ENCODE data around the gene PTGES3L. TPM values are rescaled to one million over a fixed set of nuclear protein-coding genes. Genes with fewer than 3 reads are reported as not detected.
A peak's percentile ranks its signal among the peaks of the same experiment; 100 is the strongest.

PTGES3L gene
- total and polyA plus RNA-seq, 2 of the 13 experiments (the other 11 are each of a cell fraction or from before 2014, with no cell fraction given): 1.2 to 2.9 TPM

- TF ChIP-seq HNRNPLL (IDR thresholded peaks at IDR 0.05; ENCODE audit: low read depth, low read length, poor library complexity, severe bottlenecking) (no peak), ZNF142 (CRISPR knock-in tag; IDR thresholded peaks at IDR 0.05) (0 out of 2 replicates have a peak, but pooled peaks have one; percentile 30), BRD4 (CRISPR knock-in tag; IDR thresholded peaks at IDR 0.05) (no peak), ZKSCAN1 (IDR thresholded peaks at IDR 0.05; ENCODE audit: low read length) (no peak), FOSL1 (CRISPR knock-in tag; IDR thresholded peaks at IDR 0.05; ENCODE audit: borderline replicate concordance) (no peak), ZNF446 (CRISPR knock-in tag; IDR thresholded peaks at IDR 0.05) (no peak), KDM6A (CRISPR knock-in tag; IDR thresholded peaks at IDR 0.05; ENCODE audit: low read depth) (no peak), FOXK2 (IDR thresholded peaks at IDR 0.05) (no peak; the same call in 1 of the 2 replicates), ZSCAN21 (CRISPR knock-in tag; IDR thresholded peaks at IDR 0.05; ENCODE audit: borderline replicate concordance) (peak; percentile 100), ZSCAN12 (CRISPR knock-in tag; IDR thresholded peaks at IDR 0.05) (peak; percentile 71; the same call in 1 of the 2 replicates), ZNF343 (CRISPR knock-in tag; IDR thresholded peaks at IDR 0.05) (0 out of 2 replicates have a peak, but pooled peaks have one; percentile 73), AKNA (CRISPR knock-in tag; IDR thresholded peaks at IDR 0.05; ENCODE audit: borderline replicate concordance) (no peak), ZNF549 (CRISPR knock-in tag; IDR thresholded peaks at IDR 0.05) (no peak), ETV5 (CRISPR knock-in tag; IDR thresholded peaks at IDR 0.05; ENCODE audit: borderline replicate concordance) (peak; percentile 62; the same call in 1 of the 2 replicates), ZNF841 (CRISPR knock-in tag; IDR thresholded peaks at IDR 0.05; ENCODE audit: borderline replicate concordance) (no peak), RELA (CRISPR knock-in tag; IDR thresholded peaks at IDR 0.05) (peak; percentile 62; the same call in 1 of the 2 replicates)
- TF ChIP-seq, protein P1, sequence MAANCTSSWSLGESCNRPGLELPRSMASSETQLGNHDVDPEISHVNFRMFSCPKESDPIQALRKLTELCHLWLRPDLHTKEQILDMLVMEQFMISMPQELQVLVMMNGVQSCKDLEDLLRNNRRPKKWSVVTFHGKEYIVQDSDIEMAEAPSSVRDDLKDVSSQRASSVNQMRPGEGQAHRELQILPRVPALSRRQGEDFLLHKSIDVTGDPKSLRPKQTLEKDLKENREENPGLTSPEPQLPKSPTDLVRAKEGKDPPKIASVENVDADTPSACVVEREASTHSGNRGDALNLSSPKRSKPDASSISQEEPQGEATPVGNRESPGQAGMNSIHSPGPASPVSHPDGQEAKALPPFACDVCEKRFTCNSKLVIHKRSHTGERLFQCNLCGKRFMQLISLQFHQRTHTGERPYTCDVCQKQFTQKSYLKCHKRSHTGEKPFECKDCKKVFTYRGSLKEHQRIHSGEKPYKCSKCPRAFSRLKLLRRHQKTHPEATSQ (CRISPR knock-in tag; IDR thresholded peaks at IDR 0.05; ENCODE audit: borderline replicate concordance): no peak
These were observed 44.8 kb upstream of the PTGES3L start, which contains the start of gene RND2 (continued) for GRCh38 chr17:43024407-43025289.

Data from HepG2 (cell line).